Gastroesophageal sphincter (tissue), 4 donors: ENCODE measurements around the gene ADGRD1. TPM values are rescaled to one million over a fixed set of nuclear protein-coding genes. Genes with fewer than 3 reads are reported as not detected.

Experiments used
- ATAC-seq: fragments of 150-250 bp; one replicate; pipeline ENCODE4 v1.9.1; 2016; ENCODE audit warnings: mild to moderate bottlenecking, moderate library complexity
- H3K27ac ChIP-seq, 4 donors: fragments of 200-600 bp; sonication (generic) in 3 of 4; 1 replicate in 3 of 4; 2 replicates in 1 of 4; pipeline ENCODE4 v1.5.1; 2016 to 2019
- H3K27me3 ChIP-seq: fragments of 200-600 bp; sonication (generic); one replicate; pipeline ENCODE4 v1.5.1; 2019
- H3K36me3 ChIP-seq, 2 donors: fragments of 200-600 bp; sonication (generic); one replicate each; pipeline ENCODE4 v1.5.1; 2019; ENCODE audit warnings: control low read depth in 1 of 2
- H3K4me1 ChIP-seq, 3 donors: fragments of 200-600 bp; sonication (generic); 1 replicate in 2 of 3; 2 replicates in 1 of 3; pipeline ENCODE4 v1.5.1; 2016 to 2019; ENCODE audit warnings: control low read depth in 2 of 3
- H3K4me3 ChIP-seq, 2 donors: fragments of 200-600 bp; sonication (generic); one replicate each; pipeline ENCODE4 v1.5.1; 2019; ENCODE audit warnings: mild to moderate bottlenecking in 1 of 2, moderate library complexity in 1 of 2
- H3K9me3 ChIP-seq, 3 donors: fragments of 200-600 bp; sonication (generic); one replicate each; pipeline ENCODE4 v1.5.1; 2017 to 2019; ENCODE audit warnings: control low read depth in 2 of 3
- EP300 ChIP-seq: sonication (generic); formaldehyde crosslinking; IDR thresholded peaks from one replicate; pipeline ENCODE4 v1.6.1; 2017; ENCODE audit warnings: antibody characterized with exemption, mild to moderate bottlenecking
- POLR2A ChIP-seq, 2 donors: fragments of 450-650 bp; IDR thresholded peaks; one replicate each; pipeline ENCODE4 v1.6.1; 2017; ENCODE audit warnings: antibody characterized with exemption in 2 of 2, mild to moderate bottlenecking in 2 of 2, moderate library complexity in 1 of 2
- POLR2AphosphoS5 ChIP-seq: sonication (generic); formaldehyde crosslinking; IDR thresholded peaks from one replicate; pipeline ENCODE4 v1.6.1; 2017; ENCODE audit warnings: antibody characterized with exemption
- WGBS, 2 donors: methylation state at CpG; one replicate each; pipeline ENCODE4 v1.1.5; 2018; ENCODE audit warnings: low coverage in 1 of 2; 5-methylcytosine and 5-hydroxymethylcytosine counted together
- total RNA-seq, 4 donors: library from RNA; depleted of rRNA; stranded (reverse); fragments of >200 nt; gene quantifications; one replicate each; pipeline ENCODE4 v1.1.0, GENCODE V29; 2016
- TF ChIP-seq, protein P1 (sequence below), 4 experiments: fragments of 200-600 bp in 2 of 4; fragments of 450-650 bp in 2 of 4; sonication (generic) in 1 of 4; IDR thresholded peaks; one replicate each; pipeline ENCODE4 v1.5.1; 2017 to 2019; ENCODE audit warnings: antibody characterized with exemption in 4 of 4, mild to moderate bottlenecking in 2 of 4, moderate library complexity in 2 of 4

The ADGRD1 gene
- total RNA-seq, 4 donors from 2014 or later: 19.1 to 43.4 (median 31.3) TPM

DNA sequence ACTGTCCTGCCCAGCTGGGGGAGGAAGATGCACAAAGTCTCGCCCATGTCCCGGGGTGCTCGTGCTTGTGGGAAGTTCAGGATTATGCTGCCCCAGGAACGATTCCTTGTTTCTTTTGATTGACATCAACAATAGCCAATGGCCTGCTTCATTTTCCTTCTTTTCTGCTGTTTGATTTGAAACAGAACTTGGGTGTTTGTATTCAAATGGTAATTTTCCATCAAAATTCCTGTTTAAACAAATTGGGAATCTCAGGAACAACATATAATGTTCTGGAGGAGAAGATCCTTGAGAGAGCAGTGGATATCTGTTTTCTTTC, 97.4 kb downstream of the ADGRD1 start:
- H3K36me3 ChIP-seq: no peaks in the 10 kb centered on the region
- TF ChIP-seq POLR2A (IDR thresholded peaks at IDR 0.05) (no peak), EP300 (no peak), POLR2AphosphoS5 (no peak)
- TF ChIP-seq, protein P1, sequence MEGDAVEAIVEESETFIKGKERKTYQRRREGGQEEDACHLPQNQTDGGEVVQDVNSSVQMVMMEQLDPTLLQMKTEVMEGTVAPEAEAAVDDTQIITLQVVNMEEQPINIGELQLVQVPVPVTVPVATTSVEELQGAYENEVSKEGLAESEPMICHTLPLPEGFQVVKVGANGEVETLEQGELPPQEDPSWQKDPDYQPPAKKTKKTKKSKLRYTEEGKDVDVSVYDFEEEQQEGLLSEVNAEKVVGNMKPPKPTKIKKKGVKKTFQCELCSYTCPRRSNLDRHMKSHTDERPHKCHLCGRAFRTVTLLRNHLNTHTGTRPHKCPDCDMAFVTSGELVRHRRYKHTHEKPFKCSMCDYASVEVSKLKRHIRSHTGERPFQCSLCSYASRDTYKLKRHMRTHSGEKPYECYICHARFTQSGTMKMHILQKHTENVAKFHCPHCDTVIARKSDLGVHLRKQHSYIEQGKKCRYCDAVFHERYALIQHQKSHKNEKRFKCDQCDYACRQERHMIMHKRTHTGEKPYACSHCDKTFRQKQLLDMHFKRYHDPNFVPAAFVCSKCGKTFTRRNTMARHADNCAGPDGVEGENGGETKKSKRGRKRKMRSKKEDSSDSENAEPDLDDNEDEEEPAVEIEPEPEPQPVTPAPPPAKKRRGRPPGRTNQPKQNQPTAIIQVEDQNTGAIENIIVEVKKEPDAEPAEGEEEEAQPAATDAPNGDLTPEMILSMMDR (IDR thresholded peaks at IDR 0.05): no peak
- H3K4me1 ChIP-seq: peaks cover 0 to 26% (median 9%) of the 10 kb centered on the region in 3 donors
- H3K4me3 ChIP-seq: no peak overlapping the region
- ATAC-seq: no peak
- WGBS, 2 donors: 43% methylated on average over 1 of the region's 4 CpGs; no CpG with 5 or more reads in 1 of the 2 donors
- no peaks in the 10 kb centered on the region for H3K9me3 ChIP-seq
- no peak overlapping the region for H3K27ac ChIP-seq
- no peaks in the 10 kb centered on the region for H3K27me3 ChIP-seq

DNA sequence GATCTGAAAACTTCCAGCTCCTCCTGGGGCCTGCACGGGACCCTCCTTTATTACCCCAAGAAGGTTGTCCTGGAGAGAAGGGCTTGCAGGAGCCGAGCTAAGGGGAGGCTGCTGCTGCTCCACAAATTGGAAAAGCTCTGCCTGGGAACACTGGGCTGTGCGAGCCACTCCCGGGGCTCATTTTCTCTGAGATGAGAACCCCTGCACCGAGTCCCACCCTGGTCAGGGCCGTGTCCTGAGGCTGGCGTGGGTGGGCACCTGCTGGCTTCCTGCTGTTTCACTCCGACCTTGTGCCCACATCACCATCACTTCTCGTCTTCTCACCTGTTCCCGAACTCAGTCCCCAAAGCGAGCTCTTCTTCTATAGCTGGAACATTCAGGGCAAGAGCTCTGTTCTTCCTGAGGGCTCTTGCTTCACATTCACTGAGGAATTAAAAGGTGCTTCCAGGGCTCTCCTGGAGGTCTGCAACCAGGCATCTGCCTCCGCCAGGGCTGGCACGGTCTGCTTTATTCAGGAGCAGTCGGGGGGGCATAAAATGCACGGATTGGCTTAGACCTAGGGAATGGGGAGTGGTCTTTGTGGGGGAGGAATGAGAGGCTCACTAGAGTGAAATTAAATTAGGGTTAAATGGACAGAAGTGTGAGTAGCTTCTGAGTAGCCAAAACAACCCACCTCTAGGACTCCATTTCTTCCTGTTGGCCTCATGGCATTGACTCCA, 98.5 kb downstream of the ADGRD1 start:
- ATAC-seq: no peak
- WGBS, 2 donors: 87% methylated on average over 6 of the region's 15 CpGs; no CpG with 5 or more reads in 1 of the 2 donors
- TF ChIP-seq POLR2A (IDR thresholded peaks at IDR 0.05): no peak
- TF ChIP-seq, protein P1 (IDR thresholded peaks at IDR 0.05): no peak
- TF ChIP-seq EP300: no peak
- no peak for TF ChIP-seq POLR2AphosphoS5
- H3K4me3 ChIP-seq: no peak overlapping the region
- H3K9me3 ChIP-seq: no peaks in the 10 kb centered on the region
- H3K4me1 ChIP-seq: peaks cover 0 to 21% (median 7%) of the 10 kb centered on the region in 3 donors
- no peak overlapping the region for H3K27ac ChIP-seq
- no peaks in the 10 kb centered on the region for H3K36me3 ChIP-seq
- H3K27me3 ChIP-seq: no peaks in the 10 kb centered on the region

DNA sequence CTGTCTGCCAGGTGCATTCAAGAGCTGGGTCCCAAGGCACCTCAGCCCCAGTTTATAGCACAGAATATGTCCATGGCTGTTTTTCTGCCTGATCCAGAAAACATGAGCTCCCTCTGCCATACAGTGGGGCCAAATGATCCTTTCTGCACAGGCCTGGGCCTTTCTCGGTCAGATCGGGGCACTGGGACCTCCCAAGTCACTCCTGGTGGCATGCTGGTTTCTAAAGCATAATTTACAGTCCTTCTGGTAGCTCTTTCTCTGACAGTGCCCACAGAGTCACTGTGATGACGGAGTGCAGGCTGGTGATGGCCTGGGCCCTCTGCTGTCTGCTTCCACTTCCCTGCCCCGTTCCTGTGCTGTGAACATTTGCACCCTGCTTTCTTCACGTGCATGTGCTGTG, 99.2 kb downstream of the ADGRD1 start:
- WGBS, 2 donors: 71 to 93% methylated on average over 1 to 3 of the region's 5 CpGs

DNA sequence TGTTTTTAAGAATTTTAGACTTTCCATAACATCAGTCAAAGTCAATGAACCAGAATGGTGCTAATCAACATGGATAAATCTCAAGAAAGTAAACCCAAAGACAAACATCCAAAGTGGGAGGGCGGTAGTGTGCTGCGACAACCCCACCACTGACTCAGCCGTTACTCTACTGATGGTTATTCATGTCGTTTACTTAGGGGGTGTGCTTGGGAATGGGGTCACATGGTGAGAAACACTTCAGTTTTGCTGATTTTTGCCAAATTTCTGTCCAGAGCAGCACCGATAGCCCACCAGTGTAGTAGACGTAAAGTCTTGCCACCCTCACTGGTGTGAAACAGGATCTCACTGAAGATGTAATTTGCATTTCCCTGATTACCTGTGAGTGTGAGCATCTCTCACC, 99.9 kb downstream of the ADGRD1 start:
- TF ChIP-seq POLR2A (IDR thresholded peaks at IDR 0.05) (no peak), EP300 (no peak)
- TF ChIP-seq, protein P1 (IDR thresholded peaks at IDR 0.05): no peak
- Histone ChIP-seq H3K27ac (no peak overlapping the region), H3K36me3 (no peaks in the 10 kb centered on the region), H3K4me1 (peaks cover 0 to 10% (median 4%) of the 10 kb centered on the region in 3 donors), H3K27me3 (no peaks in the 10 kb centered on the region), H3K4me3 (no peak overlapping the region), H3K9me3 (no peaks in the 10 kb centered on the region)
- WGBS, 2 donors: 86 to 88% methylated on average over 6 of the region's 6 CpGs
- ATAC-seq: no peak

More for the DNA sequence above, 99.2 kb downstream of the ADGRD1 start:
- H3K36me3 ChIP-seq: no peaks in the 10 kb centered on the region
- H3K27me3 ChIP-seq: no peaks in the 10 kb centered on the region
- TF ChIP-seq, protein P1 (IDR thresholded peaks at IDR 0.05): no peak
- no peak for TF ChIP-seq EP300
- TF ChIP-seq POLR2AphosphoS5: no peak
- TF ChIP-seq POLR2A (IDR thresholded peaks at IDR 0.05): no peak
- H3K27ac ChIP-seq: no peak overlapping the region
- no peak for ATAC-seq
- peaks cover 0 to 14% (median 5%) of the 10 kb centered on the region in 3 donors for H3K4me1 ChIP-seq
- no peak overlapping the region for H3K4me3 ChIP-seq
- H3K9me3 ChIP-seq: no peaks in the 10 kb centered on the region
